Activated CD4-positive, CD25-positive, alpha-beta regulatory T cell (primary cell): ENCODE results near the gene SMYD3.
"Not testable (repeated sequence)": the region's sequence is repeated elsewhere in the genome, so short reads cannot be mapped to it uniquely, and the experiment has no call there.

ENCODE experiments used
- DNase-seq, 4 experiments: peaks; one replicate each; lab custom pipeline; 2025; lab: John Stamatoyannopoulos, UW

SMYD3 gene

DNA sequence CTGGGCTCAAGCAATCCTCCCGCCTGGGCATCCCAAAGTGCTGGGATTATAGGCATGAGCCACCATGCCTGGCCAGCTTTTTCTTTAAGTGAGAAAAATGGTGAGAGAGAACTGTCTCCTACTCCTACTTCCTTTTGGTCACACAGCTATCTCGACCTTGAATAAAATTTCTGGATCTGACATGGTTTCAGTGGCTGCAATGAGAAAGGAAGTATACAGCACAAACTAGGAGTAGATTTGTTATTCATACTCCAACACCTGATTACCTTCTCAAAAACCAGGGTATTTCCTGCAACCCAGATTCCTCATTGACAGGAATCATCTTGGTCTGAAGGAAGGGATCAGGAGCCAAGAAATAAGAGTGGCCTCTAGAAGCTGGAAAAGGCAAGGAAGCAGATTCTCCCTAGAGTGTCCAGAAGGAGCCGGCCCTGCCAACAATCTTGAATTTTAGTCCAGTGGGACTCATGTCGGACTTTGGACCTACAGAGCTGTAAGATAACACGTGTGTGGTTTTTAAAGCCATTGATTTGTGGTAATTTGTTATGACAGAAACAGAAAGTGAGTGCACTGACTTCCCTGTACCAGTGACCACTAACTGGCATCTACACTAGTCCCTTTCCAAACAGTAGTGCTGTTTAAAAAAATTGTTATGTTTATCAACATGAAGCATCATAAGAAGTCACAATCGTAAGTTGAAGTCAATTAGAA is 516.6 kb downstream of the SMYD3 start:
- no peak for DNase-seq

DNA sequence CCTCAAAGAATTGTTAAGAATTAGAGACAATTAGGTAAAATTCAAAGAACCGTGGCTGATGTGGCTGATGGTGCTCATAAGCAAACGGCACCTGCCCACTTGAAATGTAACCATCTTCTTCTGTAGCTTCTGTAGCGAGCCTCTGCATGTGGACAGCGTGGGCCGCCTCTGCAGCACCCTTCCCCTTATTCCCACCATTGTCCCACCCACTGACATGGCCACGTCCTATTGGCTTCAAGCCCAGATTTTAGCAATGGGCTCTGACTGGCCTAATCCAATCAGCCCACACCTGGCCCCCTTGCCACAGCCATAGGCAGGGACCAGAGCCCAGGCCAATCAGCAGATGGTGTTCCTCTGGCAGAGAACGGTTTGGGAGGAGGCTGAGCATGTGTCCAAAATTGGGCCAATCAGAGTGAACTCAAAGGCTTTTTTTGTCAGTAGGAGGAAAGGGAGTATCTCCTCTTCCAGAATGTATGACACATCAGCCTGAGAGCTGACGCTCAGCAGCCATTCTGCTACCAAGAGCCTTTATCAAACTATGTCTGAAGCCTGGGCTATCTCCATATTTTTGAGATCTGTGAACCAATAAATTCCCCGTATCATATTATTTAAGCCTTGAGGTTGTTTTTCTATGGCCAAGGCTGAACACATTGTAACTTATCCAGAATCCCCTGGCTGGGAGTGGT is 518.5 kb downstream of the SMYD3 start:
- DNase-seq: no peak

- no peak for DNase-seq
Measured at GRCh38 chr1:245987997-245988392, 519.1 kb downstream of the SMYD3 start.

DNA sequence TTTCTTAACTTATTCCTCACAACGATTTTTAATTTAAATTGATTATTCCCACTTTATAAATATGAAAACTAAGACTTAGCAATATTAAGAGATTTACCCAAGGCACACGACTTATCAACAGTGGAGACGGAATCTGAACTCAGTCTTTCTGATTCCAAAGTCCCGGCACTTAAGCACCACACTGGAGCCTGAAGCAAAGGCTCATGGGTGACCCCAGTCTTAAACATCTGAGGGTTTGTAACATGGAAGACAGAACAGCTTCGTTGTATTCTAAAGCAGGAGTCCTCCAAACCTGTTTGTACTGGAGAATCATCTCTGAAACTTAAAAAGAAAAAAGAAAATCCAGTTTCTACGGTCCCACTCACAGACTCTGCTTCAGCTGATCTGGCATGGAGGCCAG is 519.5 kb downstream of the SMYD3 start:
- DNase-seq: no peak

GRCh38 chr1:245987219-245987545 is 519.9 kb downstream of the SMYD3 start:
- no peak for DNase-seq

DNA sequence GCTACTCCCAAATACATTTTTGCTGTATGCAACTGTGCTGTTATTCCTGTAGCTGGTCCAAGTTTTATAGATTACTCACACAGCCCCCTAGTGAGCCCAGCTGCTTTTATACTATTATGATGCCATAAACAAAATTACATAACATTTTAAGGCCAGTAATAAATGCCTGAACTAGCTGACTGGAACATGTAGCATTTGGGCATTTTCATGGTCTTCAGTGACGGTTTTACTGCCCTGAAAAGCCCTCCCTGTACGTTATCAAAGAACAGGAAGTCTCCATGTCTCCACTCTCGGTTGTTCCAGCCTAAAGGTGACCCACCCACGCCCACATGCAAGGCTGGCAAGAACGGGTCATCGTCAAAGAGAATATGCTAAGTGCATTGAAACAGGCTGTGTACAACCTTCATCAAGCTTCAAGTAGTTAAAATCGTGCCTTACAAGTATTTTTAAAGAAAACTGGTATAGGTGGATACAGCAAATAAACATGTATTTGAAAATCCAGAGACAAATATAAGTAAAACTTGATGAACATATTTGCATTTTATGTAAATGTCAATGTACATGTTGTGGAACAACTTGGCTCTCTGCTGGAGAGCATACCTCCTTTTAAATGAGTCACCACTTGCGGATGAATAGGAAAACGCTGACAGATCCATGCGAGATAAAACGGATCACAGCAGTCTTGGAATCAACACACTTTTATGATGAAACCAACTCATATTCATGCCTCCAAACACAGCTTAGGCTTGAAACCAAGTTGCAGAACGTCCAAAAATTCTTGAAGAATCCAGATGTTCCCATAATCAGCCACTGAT is 520.5 kb downstream of the SMYD3 start:
- DNase-seq: no peak

- DNase-seq: no peak
Measured at GRCh38 chr1:245984390-245985155, 522.5 kb downstream of the SMYD3 start.

DNA sequence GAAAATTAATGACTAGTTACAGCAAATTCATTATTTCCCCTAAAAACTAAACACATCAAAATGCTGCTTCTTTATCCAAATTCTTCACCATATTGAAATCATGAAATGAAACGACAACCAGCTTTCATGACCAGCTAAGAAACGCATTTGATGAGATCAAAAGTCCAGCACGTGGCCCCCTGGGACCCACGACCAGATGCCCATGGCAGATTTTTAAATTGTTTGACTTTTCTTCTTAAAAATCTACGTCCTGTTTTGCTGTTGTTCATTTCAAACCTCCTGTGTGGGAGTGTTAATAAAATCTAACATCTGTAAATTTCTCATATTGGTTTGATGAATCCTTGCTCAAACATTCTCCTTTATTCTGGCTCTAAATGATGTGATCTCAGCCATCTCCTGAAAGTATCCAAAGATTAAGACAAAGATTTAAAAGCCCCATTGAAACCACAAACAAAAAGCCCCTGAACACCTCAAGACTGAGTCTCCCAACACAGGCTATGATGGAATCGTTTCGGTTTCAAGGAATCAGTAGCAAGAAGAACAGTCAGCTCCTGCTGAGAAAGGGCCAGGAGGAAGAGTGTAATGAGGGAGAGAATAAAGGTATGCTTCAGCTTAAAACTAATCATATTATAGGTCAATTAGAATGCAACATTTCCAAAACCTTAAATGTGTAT is 523.6 kb downstream of the SMYD3 start:
- no peak for DNase-seq

- DNase-seq: no peak
Measured at GRCh38 chr1:245979589-245979988, 527.5 kb downstream of the SMYD3 start.

DNA sequence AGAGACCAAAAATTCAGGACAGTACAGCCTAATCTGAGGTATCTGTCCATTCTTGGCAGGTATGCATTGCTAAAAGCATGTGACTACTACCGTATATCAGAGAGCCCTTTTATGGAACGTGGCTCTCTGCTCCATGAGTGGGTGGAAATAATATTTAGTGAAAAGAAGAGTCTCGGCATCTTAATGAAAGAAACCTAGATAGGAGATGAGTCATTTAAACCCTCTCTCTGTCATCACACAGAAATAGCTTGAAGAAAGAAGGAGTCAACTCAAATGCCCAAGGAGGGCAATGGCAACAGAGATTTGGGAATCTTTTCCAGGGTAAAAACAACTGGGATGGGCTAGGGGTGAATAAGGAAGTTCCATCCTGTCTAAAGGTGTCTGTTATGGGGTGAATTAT is 528.2 kb downstream of the SMYD3 start:
- no peak for DNase-seq

DNA sequence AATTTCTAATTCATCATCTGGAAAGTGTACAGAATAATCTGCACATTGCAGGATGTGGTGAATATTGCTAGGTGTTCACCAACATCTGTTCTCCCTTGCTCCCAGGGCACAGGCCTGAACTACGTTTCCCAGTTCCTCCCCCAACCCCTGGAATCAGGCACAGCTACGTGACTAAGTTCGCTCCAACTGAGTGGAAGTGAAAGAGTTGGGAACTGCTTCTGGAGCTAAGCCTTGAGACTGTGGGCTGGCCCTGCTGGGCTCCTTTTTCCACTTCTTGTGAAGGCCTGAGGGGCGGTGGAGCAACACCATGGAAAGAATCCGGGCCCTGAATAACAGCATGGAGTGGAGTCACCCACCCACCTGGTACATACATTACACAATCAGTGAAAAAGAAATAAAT is 534.6 kb downstream of the SMYD3 start:
- DNase-seq: no peak

- no peak for DNase-seq
Measured at GRCh38 chr1:245971711-245972085, 535.4 kb downstream of the SMYD3 start.

GRCh38 chr1:245971076-245971710 is 535.9 kb downstream of the SMYD3 start:
- DNase-seq: not testable (repeated sequence)

DNA sequence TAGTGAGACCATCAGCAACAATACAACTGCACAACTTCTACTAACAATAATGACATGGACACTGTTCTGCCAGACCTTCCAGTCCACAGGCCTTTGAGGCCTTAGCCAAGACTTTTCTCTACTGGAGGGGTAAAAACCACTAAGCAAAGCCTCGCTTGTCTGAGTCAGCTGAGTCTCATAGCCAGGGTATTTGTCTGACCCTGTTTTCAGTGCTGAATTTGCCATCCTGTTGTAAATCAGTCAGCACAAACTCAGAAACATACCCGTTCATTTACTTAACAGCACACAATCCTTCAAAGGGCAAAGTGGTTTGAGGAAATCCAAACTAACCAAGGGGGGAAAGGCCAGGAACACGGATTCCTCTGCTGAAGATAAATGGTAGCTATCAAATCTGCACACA is 537.8 kb downstream of the SMYD3 start:
- no peak for DNase-seq

GRCh38 chr1:245968775-245969174 is 538.3 kb downstream of the SMYD3 start:
- no peak for DNase-seq

GRCh38 chr1:245965398-245965797 is 541.7 kb downstream of the SMYD3 start:
- no peak for DNase-seq

DNA sequence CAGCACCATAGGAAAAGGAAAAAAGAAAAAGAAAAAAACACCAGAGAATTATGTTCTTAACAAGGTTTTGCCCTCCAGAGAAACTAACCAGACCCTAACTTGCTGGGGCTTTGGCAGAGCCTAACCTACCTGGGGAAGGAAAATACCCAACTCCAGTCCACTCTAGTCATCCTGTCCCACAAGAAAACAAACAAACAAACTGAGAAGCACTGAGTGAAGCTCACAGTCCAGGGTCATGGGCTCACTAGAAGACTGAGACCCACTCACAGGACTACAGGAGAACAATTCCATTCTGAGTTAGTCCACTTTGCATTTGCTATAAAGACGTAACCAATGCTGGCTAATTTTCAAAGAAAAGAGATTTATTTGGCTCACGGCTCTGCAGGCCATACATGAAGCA is 543.4 kb downstream of the SMYD3 start:
- no peak for DNase-seq

GRCh38 chr1:245962453-245962852 is 544.6 kb downstream of the SMYD3 start:
- no peak for DNase-seq

- no peak for DNase-seq
Measured at GRCh38 chr1:245961137-245961540, 545.9 kb downstream of the SMYD3 start.

DNA sequence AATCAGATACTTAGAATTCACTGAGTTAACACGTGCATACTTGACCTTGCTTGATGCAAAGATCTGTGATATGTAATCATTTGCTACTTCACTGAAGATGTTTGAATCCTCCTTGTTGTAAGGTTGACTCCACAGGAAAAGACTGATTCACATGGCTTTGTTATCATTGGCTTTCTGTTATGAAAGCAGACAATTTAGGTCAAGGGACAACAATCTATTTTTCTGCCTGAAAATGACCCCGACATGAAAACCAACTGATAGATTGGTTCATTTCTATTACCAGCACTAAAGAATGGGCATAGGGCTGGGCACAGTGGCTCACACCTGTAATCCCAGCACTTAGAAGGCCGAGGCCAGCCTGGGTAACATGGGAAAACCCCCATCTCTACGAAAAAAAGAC is 546.9 kb downstream of the SMYD3 start:
- no peak for DNase-seq

- DNase-seq: no peak
Measured at GRCh38 chr1:245958016-245958415, 549.1 kb downstream of the SMYD3 start.
